GM19395 (cell line): ENCODE results near the gene CRB1.

Experiments
- ATAC-seq: cut with Tn5 transposase; IDR thresholded peaks from one replicate; pipeline ENCODE4 v1.9.1; 2021; ENCODE audit warnings: mild to moderate bottlenecking, moderate library complexity; ENCODE audit not compliant: unreplicated experiment

CRB1 gene

GRCh38 chr1:197268012-197268411, at the start of gene CRB1:
Gene CRB1 (plus strand): TSS chr1:197268252. CDS start chr1:197268413, 161 bp downstream.
- no peak for ATAC-seq

GRCh38 chr1:197218857-197219256, 49.2 kb upstream of the CRB1 start:
- ATAC-seq: no peak

- no peak for ATAC-seq
Observed at GRCh38 chr1:197222025-197222685, 45.9 kb upstream of the CRB1 start.

GRCh38 chr1:197222780-197223179, 45.3 kb upstream of the CRB1 start:
- ATAC-seq: no peak

GRCh38 chr1:197224160-197224559, 43.9 kb upstream of the CRB1 start:
- ATAC-seq: no peak

- no peak for ATAC-seq
Observed at GRCh38 chr1:197225611-197226010, 42.4 kb upstream of the CRB1 start.

GRCh38 chr1:197234581-197234980, 33.5 kb upstream of the CRB1 start:
- ATAC-seq: no peak

- no peak for ATAC-seq
Observed at GRCh38 chr1:197235355-197235754, 32.7 kb upstream of the CRB1 start.

- no peak for ATAC-seq
Observed at GRCh38 chr1:197247465-197247864, 20.6 kb upstream of the CRB1 start.

- ATAC-seq: no peak
Observed at GRCh38 chr1:197249324-197249723, 18.7 kb upstream of the CRB1 start.

- ATAC-seq: no peak
Observed at GRCh38 chr1:197250616-197251015, 17.4 kb upstream of the CRB1 start.

GRCh38 chr1:197252973-197253372, 15.1 kb upstream of the CRB1 start:
- no peak for ATAC-seq

GRCh38 chr1:197254866-197255265, 13.2 kb upstream of the CRB1 start:
- no peak for ATAC-seq

- no peak for ATAC-seq
Observed at GRCh38 chr1:197264936-197265567, 3.0 kb upstream of the CRB1 start.

GRCh38 chr1:197269053-197269452, 1.0 kb downstream of the CRB1 start:
- ATAC-seq: no peak

- ATAC-seq: no peak
Observed at GRCh38 chr1:197272791-197273190, 4.7 kb downstream of the CRB1 start.

GRCh38 chr1:197277166-197277565, 9.1 kb downstream of the CRB1 start:
- no peak for ATAC-seq

- no peak for ATAC-seq
Observed at GRCh38 chr1:197284325-197284724, 16.3 kb downstream of the CRB1 start.

GRCh38 chr1:197284966-197285365, 16.9 kb downstream of the CRB1 start:
- ATAC-seq: no peak

GRCh38 chr1:197285526-197286205, 17.6 kb downstream of the CRB1 start:
- no peak for ATAC-seq

- ATAC-seq: no peak
Observed at GRCh38 chr1:197286634-197287033, 18.6 kb downstream of the CRB1 start.

- no peak for ATAC-seq
Observed at GRCh38 chr1:197287863-197288262, 19.8 kb downstream of the CRB1 start.
